PC-3 (cell line): ENCODE data around the gene ZBTB16. TPM values are rescaled to one million over a fixed set of nuclear protein-coding genes. Genes with fewer than 3 reads are reported as not detected.

ENCODE experiments used
- ATAC-seq: fragments of 200-7000 bp; cut with Tn5 transposase; 2 replicates; pipeline ENCODE4 v1.9.1; 2020; ENCODE audit warnings: mild to moderate bottlenecking, moderate library complexity
- BruUV-seq: library from RNA; stranded (reverse); fragments of 400-500 nt; replicated peaks from 2 replicates; lab custom pipeline; 2021; lab: Mats Ljungman, UMichigan
- CTCF ChIA-PET: fragments of 300-600 bp; sonication (Branson Sonifier 250); formaldehyde crosslinking; loops from one replicate; lab custom pipeline; 2022; ENCODE audit warnings: antibody characterized with exemption; lab: Charles Lee
- POLR2A ChIA-PET: fragments of 300-600 bp; sonication (Branson Sonifier 250); formaldehyde crosslinking; loops from one replicate; lab custom pipeline; 2022; ENCODE audit warnings: antibody characterized with exemption; ENCODE audit not compliant: unreplicated experiment; lab: Charles Lee
- DNase-seq: peaks from one replicate; pipeline ENCODE4 v3.0.0-alpha.2; 2015
- H2AFZ ChIP-seq: fragments of 300-600 bp; sonication (generic); 2 replicates; pipeline ENCODE4 v1.6.0; 2016; ENCODE audit warnings: antibody characterized with exemption, low read length
- H3F3A ChIP-seq: fragments of 300-600 bp; sonication (generic); one replicate; pipeline ENCODE4 v1.6.0; 2017; ENCODE audit warnings: antibody characterized with exemption, low read length, control low read depth, mild to moderate bottlenecking; ENCODE audit not compliant: unreplicated experiment
- H3K27ac ChIP-seq: fragments of 300-600 bp; sonication (generic); 2 replicates; pipeline ENCODE4 v1.5.1; 2016; ENCODE audit warnings: mild to moderate bottlenecking, low read length
- H3K27me3 ChIP-seq: fragments of 300-600 bp; sonication (generic); 2 replicates; pipeline ENCODE4 v1.6.1; 2016; ENCODE audit warnings: low read length, mixed read lengths
- H3K36me3 ChIP-seq: fragments of 300-600 bp; sonication (generic); 2 replicates; pipeline ENCODE4 v1.6.1; 2016; ENCODE audit warnings: low read depth, mixed run types, low read length, mixed read lengths
- H3K4me1 ChIP-seq: fragments of 300-600 bp; sonication (generic); 2 replicates; pipeline ENCODE4 v1.5.1; 2016; ENCODE audit warnings: low read length; ENCODE audit not compliant: insufficient read depth
- H3K4me2 ChIP-seq: fragments of 300-600 bp; sonication (generic); 2 replicates; pipeline ENCODE4 v1.6.0; 2016; ENCODE audit warnings: low read length
- H3K4me3 ChIP-seq: fragments of 300-600 bp; sonication (generic); 2 replicates; pipeline ENCODE4 v1.5.1; 2016; ENCODE audit warnings: mild to moderate bottlenecking, low read length, mixed read lengths
- H3K79me2 ChIP-seq: fragments of 300-600 bp; sonication (generic); 2 replicates; pipeline ENCODE4 v1.6.1; 2017; ENCODE audit warnings: low read length, mixed read lengths
- H3K9ac ChIP-seq: fragments of 300-600 bp; sonication (generic); 2 replicates; pipeline ENCODE4 v1.6.0; 2016; ENCODE audit warnings: mild to moderate bottlenecking, low read length
- H3K9me2 ChIP-seq: fragments of 300-600 bp; sonication (generic); replicated peaks from 2 replicates; pipeline ENCODE4 v1.6.1; 2016; ENCODE audit warnings: mixed run types, low read length, mixed read lengths
- H3K9me3 ChIP-seq: fragments of 300-600 bp; sonication (generic); 2 replicates; pipeline ENCODE4 v1.6.1; 2016; ENCODE audit warnings: low read length, mixed read lengths
- H4K20me1 ChIP-seq: fragments of 300-600 bp; sonication (generic); 2 replicates; pipeline ENCODE4 v1.6.1; 2016; ENCODE audit warnings: low read length, mixed read lengths
- CTCF ChIP-seq: fragments of 300-600 bp; sonication (generic); conservative IDR thresholded peaks from 2 replicates; pipeline ENCODE4 v1.5.1; 2017; ENCODE audit warnings: antibody characterized with exemption, low read depth, mild to moderate bottlenecking, low read length
- EZH2 ChIP-seq: fragments of 300-600 bp; sonication (generic); IDR thresholded peaks from one replicate; pipeline ENCODE4 v1.6.1; 2017; ENCODE audit warnings: antibody characterized with exemption, mild to moderate bottlenecking, low read length; ENCODE audit not compliant: unreplicated experiment
- EZH2phosphoT487 ChIP-seq: fragments of 300-600 bp; sonication (generic); IDR thresholded peaks from 2 replicates; pipeline ENCODE4 v1.6.1; 2018; ENCODE audit warnings: mild to moderate bottlenecking, antibody characterized with exemption, low read length, borderline replicate concordance
- intact Hi-C: fragments of 100-400 bp; cut with micrococcal nuclease; formaldehyde crosslinking; loops from 2 replicates; pipeline ENCODE4 v1.9.0; 2023
- total RNA-seq: library from RNA; depleted of rRNA; stranded (reverse); fragments of >200 nt; gene quantifications from 2 replicates; pipeline ENCODE4 v1.2.3, GENCODE V29; 2014

The ZBTB16 gene
- total RNA-seq, 1 experiment from 2014 or later: not detected

GRCh38 chr11:114175706-114176105 lies 116.2 kb downstream of the ZBTB16 start:
- Histone ChIP-seq H3K9ac (no peak overlapping the region), H3K9me2 (no peaks in the 10 kb centered on the region), H3K27ac (no peak overlapping the region), H3K27me3 (peaks cover 100% of the 10 kb centered on the region), H3K4me3 (no peak overlapping the region), H3K4me2 (no peak overlapping the region), H3K79me2 (no peaks in the 10 kb centered on the region), H4K20me1 (no peaks in the 10 kb centered on the region), H3K9me3 (no peaks in the 10 kb centered on the region), H3K36me3 (no peaks in the 10 kb centered on the region), H3K4me1 (no peaks in the 10 kb centered on the region), H3F3A (no peaks in the 10 kb centered on the region), H2AFZ (no peak overlapping the region)
- intact Hi-C loops: no loop called here
- ChIA-PET CTCF (no interaction called here), POLR2A (no interaction called here)
- no peak for DNase-seq
- no TSS peak for BruUV-seq
- TF ChIP-seq EZH2: no peak
- no peak for TF ChIP-seq EZH2phosphoT487
- TF ChIP-seq CTCF: no peak
- ATAC-seq: no peak

- H3K9me2 ChIP-seq: no peaks in the 10 kb centered on the region
- no peak overlapping the region for H3K27ac ChIP-seq
- H3F3A ChIP-seq: no peaks in the 10 kb centered on the region
- intact Hi-C loops: no loop called here
- no peak for TF ChIP-seq EZH2phosphoT487
- TF ChIP-seq EZH2: no peak
- DNase-seq (no peak), ATAC-seq (no peak)
- no peaks in the 10 kb centered on the region for H3K4me1 ChIP-seq
- H3K4me3 ChIP-seq: no peak overlapping the region
- no peak overlapping the region for H2AFZ ChIP-seq
- H3K36me3 ChIP-seq: no peaks in the 10 kb centered on the region
- ChIA-PET POLR2A (no interaction called here), CTCF (no interaction called here)
- no peak overlapping the region for H3K9ac ChIP-seq
- H3K79me2 ChIP-seq: no peaks in the 10 kb centered on the region
- peaks cover 100% of the 10 kb centered on the region for H3K27me3 ChIP-seq
- H4K20me1 ChIP-seq: no peaks in the 10 kb centered on the region
- H3K4me2 ChIP-seq: no peak overlapping the region
- no TSS peak for BruUV-seq
- no peaks in the 10 kb centered on the region for H3K9me3 ChIP-seq
These were observed 116.8 kb downstream of the ZBTB16 start for GRCh38 chr11:114176321-114176720.

- Histone ChIP-seq H3K9me2 (no peaks in the 10 kb centered on the region), H3K27ac (no peak overlapping the region), H3K79me2 (no peaks in the 10 kb centered on the region), H3K9ac (no peak overlapping the region), H3K27me3 (peaks cover 100% of the 10 kb centered on the region), H4K20me1 (no peaks in the 10 kb centered on the region), H3F3A (no peaks in the 10 kb centered on the region), H3K9me3 (no peaks in the 10 kb centered on the region), H3K4me2 (no peak overlapping the region), H3K4me3 (no peak overlapping the region), H3K4me1 (no peaks in the 10 kb centered on the region), H2AFZ (no peak overlapping the region), H3K36me3 (no peaks in the 10 kb centered on the region)
- intact Hi-C loops: no loop called here
- CTCF ChIA-PET: interaction anchor here (0.7 kb wide), 1 partner anchor 70 kb away, joined by 3 read pairs; no protein-coding TSS in a partner anchor
- no TSS peak for BruUV-seq
- DNase-seq (no peak), ATAC-seq (no peak)
- no peak for TF ChIP-seq EZH2
- no peak for TF ChIP-seq CTCF
- no peak for TF ChIP-seq EZH2phosphoT487
- POLR2A ChIA-PET: no interaction called here
These were observed 119.1 kb downstream of the ZBTB16 start for GRCh38 chr11:114178656-114179055.
